EL (cell line): ENCODE data around the gene CHRM4.

Experiments used
- DNase-seq: peaks from one replicate; pipeline ENCODE4 v3.0.0-alpha.2; 2016

The CHRM4 gene

GRCh38 chr11:46346886-46347636 is 44.5 kb downstream of the CHRM4 start, which contains the start of gene DGKZ:
Gene DGKZ (plus strand): TSS chr11:46347463. CDS start chr11:46347660, 197 bp downstream.
- peak; percentile 85 for DNase-seq

- no peak for DNase-seq
These were observed 45.6 kb downstream of the CHRM4 start for GRCh38 chr11:46345881-46346484.

GRCh38 chr11:46345131-46345597 is 46.4 kb downstream of the CHRM4 start:
- DNase-seq: no peak

- no peak for DNase-seq
These were observed 48.1 kb downstream of the CHRM4 start for GRCh38 chr11:46343520-46343919.

GRCh38 chr11:46342239-46342638 is 49.3 kb downstream of the CHRM4 start:
- no peak for DNase-seq

GRCh38 chr11:46341454-46341853 is 50.1 kb downstream of the CHRM4 start:
- DNase-seq: no peak

GRCh38 chr11:46339816-46340215 is 51.8 kb downstream of the CHRM4 start:
- no peak for DNase-seq

GRCh38 chr11:46338988-46339666 is 52.4 kb downstream of the CHRM4 start:
- peak; percentile 30 for DNase-seq

- DNase-seq: peak; percentile 41
These were observed 53.0 kb downstream of the CHRM4 start for GRCh38 chr11:46338636-46338987.

- no peak for DNase-seq
These were observed 53.8 kb downstream of the CHRM4 start for GRCh38 chr11:46337626-46338345.

- DNase-seq: no peak
These were observed 54.9 kb downstream of the CHRM4 start for GRCh38 chr11:46336563-46337180.

- DNase-seq: no peak
These were observed 55.5 kb downstream of the CHRM4 start for GRCh38 chr11:46335890-46336562.

- no peak for DNase-seq
These were observed 56.3 kb downstream of the CHRM4 start for GRCh38 chr11:46335271-46335670.

- no peak for DNase-seq
These were observed 57.4 kb downstream of the CHRM4 start for GRCh38 chr11:46334211-46334610.
